Uterus (tissue), 4 donors: ENCODE data around the gene TLX3. TPM values are rescaled to one million over a fixed set of nuclear protein-coding genes. Genes with fewer than 3 reads are reported as not detected.

Source experiments
- DNase-seq, 2 donors: peaks; one replicate each; pipeline ENCODE4 v3.0.0-alpha.2; 2019 to 2020
- H3K27ac ChIP-seq, 2 donors: fragments of 200-600 bp; sonication (generic); 1 replicate in 1 of 2; 2 replicates in 1 of 2; pipeline ENCODE4 v1.5.1; 2016 to 2018
- H3K27me3 ChIP-seq, 2 donors: fragments of 200-600 bp; sonication (generic); one replicate each; pipeline ENCODE4 v1.5.1; 2018 to 2019; ENCODE audit warnings: control low read depth in 1 of 2
- H3K36me3 ChIP-seq, 2 donors: fragments of 200-600 bp; sonication (generic); one replicate each; pipeline ENCODE4 v1.5.1; 2019; ENCODE audit warnings: control low read depth in 1 of 2
- H3K4me1 ChIP-seq, 2 donors: fragments of 200-600 bp; sonication (generic); one replicate each; pipeline ENCODE4 v1.5.1; 2018 to 2019; ENCODE audit warnings: control low read depth in 1 of 2
- H3K4me3 ChIP-seq, 2 donors: fragments of 200-600 bp; sonication (generic); 1 replicate in 1 of 2; 2 replicates in 1 of 2; pipeline ENCODE4 v1.5.1; 2018 to 2019; ENCODE audit warnings: mild to moderate bottlenecking in 1 of 2
- H3K9me3 ChIP-seq, 2 donors: fragments of 200-600 bp; sonication (generic); one replicate each; pipeline ENCODE4 v1.5.1; 2019; ENCODE audit warnings: control low read depth in 1 of 2
- CTCF ChIP-seq, 4 experiments: fragments of 200-600 bp in 2 of 4; fragments of 450-650 bp in 2 of 4; sonication (generic) in 2 of 4; IDR thresholded peaks; one replicate each; pipeline ENCODE4 v1.5.1; 2016 to 2019; ENCODE audit warnings: antibody characterized with exemption in 4 of 4, mild to moderate bottlenecking in 2 of 4, moderate library complexity in 1 of 4
- POLR2A ChIP-seq, 2 donors: fragments of 450-650 bp; IDR thresholded peaks; one replicate each; pipeline ENCODE4 v1.6.1; 2016; ENCODE audit warnings: antibody characterized with exemption in 2 of 2, mild to moderate bottlenecking in 1 of 2, moderate library complexity in 1 of 2
- intact Hi-C: fragments of 100-400 bp; cut with DNase I; formaldehyde crosslinking; loops from one replicate; pipeline ENCODE4 v1.15.1; 2023; ENCODE audit warnings: low total_unique reads
- total RNA-seq, 4 donors: library from RNA; depleted of rRNA in 3 of 4; stranded (reverse); fragments of >200 nt in 3 of 4; gene quantifications; one replicate each; pipeline versions ENCODE4 v1.1.0 to v1.2.4, GENCODE V29; 2014 to 2023
- donor health status: DM: yes; HTN: yes; CAD: no.

TLX3 gene
- total RNA-seq, 4 donors from 2014 or later = not detected

GRCh38 chr5:171322527-171322926, 13.5 kb downstream of the TLX3 start:
- Histone ChIP-seq H3K27me3 (peaks cover 0 to 19% of the 10 kb centered on the region in 2 donors), H3K9me3 (no peaks in the 10 kb centered on the region), H3K4me1 (no peaks in the 10 kb centered on the region), H3K36me3 (no peaks in the 10 kb centered on the region), H3K27ac (no peak overlapping the region), H3K4me3 (no peak overlapping the region)
- DNase-seq = no peak
- TF ChIP-seq CTCF (IDR thresholded peaks at IDR 0.05) (no peak), POLR2A (IDR thresholded peaks at IDR 0.05) (no peak)
- intact Hi-C loops = no loop called here

GRCh38 chr5:171323007-171323406, 14.0 kb downstream of the TLX3 start:
- H3K9me3 ChIP-seq = no peaks in the 10 kb centered on the region
- intact Hi-C loops = no loop called here
- no peak overlapping the region for H3K27ac ChIP-seq
- DNase-seq = no peak
- H3K27me3 ChIP-seq = peaks cover 0 to 15% of the 10 kb centered on the region in 2 donors
- H3K4me3 ChIP-seq = no peak overlapping the region
- no peaks in the 10 kb centered on the region for H3K4me1 ChIP-seq
- no peak for TF ChIP-seq CTCF (IDR thresholded peaks at IDR 0.05)
- no peak for TF ChIP-seq POLR2A (IDR thresholded peaks at IDR 0.05)
- H3K36me3 ChIP-seq = no peaks in the 10 kb centered on the region

GRCh38 chr5:171323806-171324632, 15.0 kb downstream of the TLX3 start:
- H3K36me3 ChIP-seq = no peaks in the 10 kb centered on the region
- intact Hi-C loops = no loop called here
- H3K4me1 ChIP-seq = no peaks in the 10 kb centered on the region
- no peak for DNase-seq
- peaks cover 0 to 11% of the 10 kb centered on the region in 2 donors for H3K27me3 ChIP-seq
- H3K27ac ChIP-seq = no peak overlapping the region
- H3K9me3 ChIP-seq = no peaks in the 10 kb centered on the region
- TF ChIP-seq POLR2A (IDR thresholded peaks at IDR 0.05) (no peak), CTCF (IDR thresholded peaks at IDR 0.05) (no peak)
- H3K4me3 ChIP-seq = no peak overlapping the region

GRCh38 chr5:171330021-171330420, 21.0 kb downstream of the TLX3 start:
- H3K27me3 ChIP-seq = no peaks in the 10 kb centered on the region
- no peaks in the 10 kb centered on the region for H3K36me3 ChIP-seq
- H3K9me3 ChIP-seq = no peaks in the 10 kb centered on the region
- TF ChIP-seq CTCF (IDR thresholded peaks at IDR 0.05) (no peak), POLR2A (IDR thresholded peaks at IDR 0.05) (no peak)
- DNase-seq = no peak
- H3K4me1 ChIP-seq = no peaks in the 10 kb centered on the region
- H3K4me3 ChIP-seq = no peak overlapping the region
- H3K27ac ChIP-seq = no peak overlapping the region
- intact Hi-C loops = no loop called here

- no peaks in the 10 kb centered on the region for H3K27me3 ChIP-seq
- H3K4me3 ChIP-seq = no peak overlapping the region
- intact Hi-C loops = no loop called here
- H3K9me3 ChIP-seq = no peaks in the 10 kb centered on the region
- TF ChIP-seq CTCF (IDR thresholded peaks at IDR 0.05) (no peak), POLR2A (IDR thresholded peaks at IDR 0.05) (no peak)
- no peak overlapping the region for H3K27ac ChIP-seq
- no peaks in the 10 kb centered on the region for H3K4me1 ChIP-seq
- no peaks in the 10 kb centered on the region for H3K36me3 ChIP-seq
- DNase-seq = no peak
Observed at GRCh38 chr5:171335616-171336015, 26.6 kb downstream of the TLX3 start.
